ENCODE measurements around the gene IGFBP7. TPM values are rescaled to one million over a fixed set of nuclear protein-coding genes. Genes with fewer than 3 reads are reported as not detected.

The IGFBP7 gene
- total and polyA plus RNA-seq, 2 of the 8 experiments (the other 6 are each of a cell fraction or from before 2014, with no cell fraction given), result 0.17 to 0.48 TPM

GRCh38 chr4:57064120-57064519 is 46.1 kb downstream of the IGFBP7 start (continued):
- TF ChIP-seq CHD7 (IDR thresholded peaks at IDR 0.05; ENCODE audit: insufficient replicate concordance, low read length) (no peak), SP4 (IDR thresholded peaks at IDR 0.05; ENCODE audit: low read length) (no peak), SRF (IDR thresholded peaks at IDR 0.05; ENCODE audit: low read depth, low read length) (no peak)
